GM21717 (cell line): ENCODE results near the gene OR4K14.
"Not testable (repeated sequence)": the region's sequence is repeated elsewhere in the genome, so short reads cannot be mapped to it uniquely, and the experiment has no call there.

Source experiments
- ATAC-seq: cut with Tn5 transposase; IDR thresholded peaks from one replicate; pipeline ENCODE4 v1.9.1; 2021; ENCODE audit warnings: mild to moderate bottlenecking, moderate library complexity; ENCODE audit not compliant: unreplicated experiment

Gene OR4K14

GRCh38 chr14:20019257-20019865, at the start of gene OR4K14:
Gene OR4K14, minus strand, starts transcription at chr14:20019307. Its CDS starts 4,114 bp downstream, at chr14:20015193.
- ATAC-seq: no peak

GRCh38 chr14:20059745-20060144, 40.6 kb upstream of the OR4K14 start, which contains the start of gene OR4L1:
Gene OR4L1, plus strand, starts transcription at chr14:20060045. Its CDS starts 0 bp downstream, at chr14:20060045.
- no peak for ATAC-seq

- ATAC-seq: no peak
Measured at GRCh38 chr14:20048202-20048601, 29.1 kb upstream of the OR4K14 start.

GRCh38 chr14:20044243-20044642, 25.1 kb upstream of the OR4K14 start:
- ATAC-seq: no peak

- no peak for ATAC-seq
Measured at GRCh38 chr14:20035938-20036337, 16.8 kb upstream of the OR4K14 start, which contains the start of gene OR4K13. Gene OR4K13, minus strand, starts transcription at chr14:20036038. Its CDS starts 1,280 bp downstream, at chr14:20034758.

- no peak for ATAC-seq
Measured at GRCh38 chr14:20035449-20035848, 16.3 kb upstream of the OR4K14 start.

- ATAC-seq: no peak
Measured at GRCh38 chr14:20031058-20031457, 12.0 kb upstream of the OR4K14 start.

GRCh38 chr14:20008156-20008555, 11.0 kb downstream of the OR4K14 start:
- no peak for ATAC-seq

GRCh38 chr14:20002319-20002718, 16.8 kb downstream of the OR4K14 start:
- ATAC-seq: no peak

GRCh38 chr14:20001863-20002262, 17.2 kb downstream of the OR4K14 start, which contains the start of gene OR4Q2:
Gene OR4Q2, plus strand, starts transcription at chr14:20002163.
- no peak for ATAC-seq

- no peak for ATAC-seq
Measured at GRCh38 chr14:19993438-19993837, 25.7 kb downstream of the OR4K14 start.

GRCh38 chr14:19975291-19975690, 43.8 kb downstream of the OR4K14 start, which contains the start of gene OR4K15:
Gene OR4K15, plus strand, starts transcription at chr14:19975591. Its CDS starts 0 bp downstream, at chr14:19975591.
- ATAC-seq: no peak

GRCh38 chr14:19974844-19975243, 44.3 kb downstream of the OR4K14 start:
- no peak for ATAC-seq

GRCh38 chr14:19969735-19970134, 49.4 kb downstream of the OR4K14 start:
- ATAC-seq: not testable (repeated sequence)
